GM19324 (cell line): ENCODE measurements around the gene CDH4.

Experiments used
- ATAC-seq: cut with Tn5 transposase; IDR thresholded peaks from one replicate; pipeline ENCODE4 v1.9.1; 2021; ENCODE audit warnings: mild to moderate bottlenecking, moderate library complexity; ENCODE audit not compliant: unreplicated experiment, low FRiP score

CDH4 gene

GRCh38 chr20:61801065-61801360 is 549.0 kb downstream of the CDH4 start:
- no peak for ATAC-seq

- ATAC-seq, result no peak
These were observed 549.4 kb downstream of the CDH4 start for GRCh38 chr20:61801428-61801827.

- no peak for ATAC-seq
These were observed 549.9 kb downstream of the CDH4 start for GRCh38 chr20:61801857-61802442.

- no peak for ATAC-seq
These were observed 550.8 kb downstream of the CDH4 start for GRCh38 chr20:61802721-61803311.

- ATAC-seq, result no peak
These were observed 551.4 kb downstream of the CDH4 start for GRCh38 chr20:61803416-61803914.

- ATAC-seq, result no peak
These were observed 552.1 kb downstream of the CDH4 start for GRCh38 chr20:61803915-61804751.

- ATAC-seq, result no peak
These were observed 552.8 kb downstream of the CDH4 start for GRCh38 chr20:61804752-61805295.

- ATAC-seq, result no peak
These were observed 553.3 kb downstream of the CDH4 start for GRCh38 chr20:61805365-61805764.

GRCh38 chr20:61805781-61806180 is 553.7 kb downstream of the CDH4 start:
- ATAC-seq, result no peak

- ATAC-seq, result no peak
These were observed 554.3 kb downstream of the CDH4 start for GRCh38 chr20:61806314-61806713.

GRCh38 chr20:61806995-61807394 is 554.9 kb downstream of the CDH4 start:
- ATAC-seq, result no peak

- ATAC-seq, result no peak
These were observed 555.6 kb downstream of the CDH4 start for GRCh38 chr20:61807471-61808160.

GRCh38 chr20:61808447-61808846 is 556.4 kb downstream of the CDH4 start:
- no peak for ATAC-seq

GRCh38 chr20:61809006-61809770 is 557.1 kb downstream of the CDH4 start:
- no peak for ATAC-seq

- no peak for ATAC-seq
These were observed 558.1 kb downstream of the CDH4 start for GRCh38 chr20:61810066-61810737.

GRCh38 chr20:61810738-61811135 is 558.7 kb downstream of the CDH4 start:
- ATAC-seq, result no peak

- ATAC-seq, result no peak
These were observed 559.1 kb downstream of the CDH4 start for GRCh38 chr20:61811166-61811565.

GRCh38 chr20:61812121-61812844 is 560.2 kb downstream of the CDH4 start:
- no peak for ATAC-seq
